H7 (cell line): ENCODE results near the gene PHKG1. TPM values are rescaled to one million over a fixed set of nuclear protein-coding genes. Genes with fewer than 3 reads are reported as not detected.
"Not testable (repeated sequence)": the region's sequence is repeated elsewhere in the genome, so short reads cannot be mapped to it uniquely, and the experiment has no call there.

Experiments used
- DNase-seq: peaks from one replicate; pipeline ENCODE4 v3.0.0; 2012
- H3K27me3 ChIP-seq: 2 replicates; pipeline ENCODE4 v1.6.0; 2011; ENCODE audit warnings: mild to moderate bottlenecking, low read length; ENCODE audit not compliant: control insufficient read depth, insufficient read depth
- H3K36me3 ChIP-seq: replicated peaks from 2 replicates; pipeline ENCODE4 v1.5.1; 2011; ENCODE audit warnings: low read length; ENCODE audit not compliant: control insufficient read depth, insufficient read depth
- H3K4me3 ChIP-seq: 2 replicates; pipeline ENCODE4 v1.5.1; 2011; ENCODE audit warnings: low read depth, mild to moderate bottlenecking, control low read depth, low read length, moderate library complexity; ENCODE audit not compliant: insufficient read depth
- total RNA-seq: library from RNA; depleted of rRNA; stranded (reverse); fragments of >200 nt; shearing (Covaris generic); gene quantifications from 2 replicates; pipeline ENCODE4 v1.2.3, GENCODE V29; 2014

PHKG1 gene
- total RNA-seq, 1 experiment from 2014 or later: 0.14 TPM

DNA sequence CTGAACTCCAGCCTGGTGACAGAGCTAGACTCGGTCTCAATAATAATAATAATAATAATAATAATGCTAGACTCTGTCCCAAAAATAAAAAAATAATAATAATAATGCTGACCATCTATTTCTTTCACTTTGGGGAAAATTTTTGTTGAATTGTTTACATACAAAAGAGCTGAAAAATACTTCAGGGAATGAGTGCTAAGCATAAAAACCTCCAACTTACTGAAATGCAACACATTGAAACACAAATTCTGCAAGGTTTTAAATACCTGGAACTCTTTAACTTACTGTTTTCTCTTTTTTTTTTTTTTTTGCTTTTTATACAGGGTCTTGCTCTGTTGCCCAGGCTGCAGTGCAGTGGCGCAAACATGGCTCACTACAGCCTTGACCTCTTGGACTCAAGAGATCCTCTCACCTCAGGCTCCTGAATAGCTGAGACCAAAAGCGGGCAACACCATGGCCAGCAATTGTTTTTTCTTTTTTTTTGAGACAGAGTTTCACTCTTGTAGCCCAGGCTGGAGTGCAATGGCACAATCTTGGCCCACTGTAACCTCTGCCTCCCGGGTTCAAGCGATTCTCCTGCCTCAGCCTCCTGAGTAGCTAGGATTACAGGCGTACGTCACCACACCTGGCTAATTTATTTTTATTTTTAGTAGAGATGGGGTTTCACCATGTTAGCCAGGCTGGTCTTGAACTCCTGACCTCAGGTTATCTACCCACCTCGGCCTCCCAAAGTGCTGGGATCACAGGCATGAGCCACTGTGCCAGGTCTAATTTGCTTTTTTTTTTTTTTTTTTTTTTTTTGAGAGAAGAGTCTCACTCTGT, 5.6 kb upstream of the PHKG1 start:
- not testable (repeated sequence) for H3K4me3 ChIP-seq, H3K36me3 ChIP-seq, H3K27me3 ChIP-seq, DNase-seq

DNA sequence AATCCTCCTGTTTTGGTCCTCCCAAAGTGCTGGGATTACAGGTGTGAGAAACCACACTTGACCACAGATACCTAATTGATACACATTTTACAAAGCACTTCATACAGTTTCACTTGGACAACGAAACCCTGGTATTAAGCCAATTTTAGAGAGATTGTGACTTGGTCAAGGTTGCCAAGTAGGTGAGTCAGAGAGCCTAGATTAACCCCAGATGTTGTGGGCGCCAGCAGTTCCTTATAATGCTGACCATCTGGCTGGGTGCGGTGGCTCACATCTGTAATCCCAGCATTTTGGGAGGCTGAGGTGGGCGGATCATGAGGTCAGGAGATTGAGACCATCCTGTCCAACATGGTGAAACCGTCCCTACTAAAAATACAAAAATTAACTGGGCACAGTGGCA, 4.9 kb upstream of the PHKG1 start:
- H3K27me3 ChIP-seq: no peaks in the 10 kb centered on the region
- DNase-seq: no peak

GRCh38 chr7:56092388-56092787, 364 bp downstream of the PHKG1 start:
- DNase-seq, H3K4me3 ChIP-seq, H3K36me3 ChIP-seq, H3K27me3 ChIP-seq: not testable (repeated sequence)

More for the DNA sequence above, 4.9 kb upstream of the PHKG1 start:
- H3K36me3 ChIP-seq: peaks cover 3% of the 10 kb centered on the region
- H3K4me3 ChIP-seq: no peak overlapping the region

DNA sequence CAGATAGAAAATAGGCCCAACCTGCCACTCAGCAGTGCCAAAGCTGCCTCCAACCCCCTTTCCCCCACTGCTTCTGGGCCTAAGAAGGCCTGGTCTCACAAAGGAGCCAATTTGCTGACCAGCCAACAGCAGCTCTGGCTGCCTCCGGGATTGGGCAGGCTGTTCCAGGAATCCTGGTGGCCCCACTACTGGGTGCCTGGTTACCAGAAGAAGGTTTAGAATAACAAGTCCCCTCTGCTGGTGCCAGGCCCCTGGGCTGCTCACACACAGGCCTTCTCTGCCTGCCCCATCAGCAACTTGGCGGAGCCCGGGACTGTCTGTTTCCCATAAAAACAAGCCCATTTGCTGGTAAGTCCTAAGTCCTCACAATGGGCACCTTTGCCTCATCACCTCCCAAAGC, 1.2 kb downstream of the PHKG1 start:
- H3K4me3 ChIP-seq: no peak overlapping the region
- DNase-seq: no peak
- no peaks in the 10 kb centered on the region for H3K36me3 ChIP-seq
- no peaks in the 10 kb centered on the region for H3K27me3 ChIP-seq

DNA sequence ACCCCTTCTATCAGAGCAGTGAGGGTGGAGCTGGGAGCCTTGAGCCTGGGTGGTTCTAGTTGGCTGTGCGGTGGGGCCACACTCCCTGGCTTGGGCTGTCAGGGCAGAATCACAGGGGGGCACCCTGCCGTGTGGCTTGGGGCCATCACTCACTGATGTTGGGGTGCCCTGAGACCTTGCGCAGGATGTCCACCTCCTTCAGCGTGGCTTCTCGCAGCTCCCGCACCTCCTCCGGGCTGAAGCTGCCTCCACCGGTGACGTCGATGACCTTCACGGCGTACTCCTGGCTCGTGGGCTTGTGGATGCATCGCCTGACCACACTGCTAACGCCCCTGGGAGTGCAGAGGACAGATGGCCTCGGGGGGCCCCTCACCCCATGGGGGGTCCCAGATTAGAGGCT, 5.3 kb downstream of the PHKG1 start:
- no peak overlapping the region for H3K4me3 ChIP-seq
- no peaks in the 10 kb centered on the region for H3K36me3 ChIP-seq
- H3K27me3 ChIP-seq: no peaks in the 10 kb centered on the region
- DNase-seq: peak; percentile 40

DNA sequence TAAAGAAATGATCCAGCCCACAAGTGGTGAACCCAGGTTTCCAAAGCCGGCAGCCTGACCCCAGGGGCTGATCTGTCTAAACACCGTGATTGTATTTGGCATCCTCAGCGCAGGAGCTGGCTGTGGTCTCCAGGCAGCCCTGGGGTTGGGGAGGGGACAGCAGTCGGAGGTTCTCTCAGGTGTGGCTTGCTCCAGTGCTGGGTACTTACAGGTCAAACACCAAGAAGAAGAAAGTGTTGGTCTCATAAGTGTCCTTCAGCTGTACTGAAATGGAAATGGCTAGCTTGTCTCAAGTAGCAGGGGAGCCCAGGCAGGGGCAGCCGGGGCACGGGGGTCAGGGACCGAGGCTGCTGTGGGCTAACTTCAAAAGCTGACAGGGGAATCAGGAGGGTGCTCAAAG, 6.0 kb downstream of the PHKG1 start:
- Histone ChIP-seq H3K36me3 (no peaks in the 10 kb centered on the region), H3K4me3 (no peak overlapping the region), H3K27me3 (no peaks in the 10 kb centered on the region)
- no peak for DNase-seq

DNA sequence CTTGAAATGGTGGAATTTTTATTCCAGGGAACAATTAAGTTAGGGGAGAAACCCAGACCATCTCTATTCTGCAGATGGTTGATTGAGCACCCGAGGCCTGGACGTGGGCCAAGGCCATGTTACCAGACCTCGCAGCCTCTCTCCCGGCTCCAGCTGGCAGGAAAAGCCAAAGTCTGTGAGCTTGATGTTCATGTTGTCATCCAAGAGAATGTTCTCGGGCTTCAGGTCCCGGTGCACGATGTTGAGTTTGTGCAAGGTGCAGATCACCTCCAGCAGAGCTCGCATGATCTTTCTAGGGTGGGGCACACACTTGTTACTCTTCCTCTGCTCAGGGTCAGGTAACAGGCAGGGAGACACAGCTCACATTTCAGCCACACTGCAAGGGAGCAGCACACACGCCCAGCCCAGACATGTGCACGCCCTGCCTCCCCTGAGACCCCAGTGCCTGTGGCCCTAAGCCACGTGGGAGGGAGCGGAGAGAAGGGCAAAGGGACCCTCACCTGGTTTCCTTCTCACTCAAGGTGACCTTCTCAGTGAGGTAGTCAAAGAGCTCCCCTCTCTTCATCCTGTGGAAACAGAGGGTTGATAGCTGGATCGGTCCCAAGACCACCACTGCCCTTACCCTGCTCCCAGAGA, 9.5 kb downstream of the PHKG1 start:
- H3K4me3 ChIP-seq: no peak overlapping the region
- no peaks in the 10 kb centered on the region for H3K27me3 ChIP-seq
- no peak for DNase-seq
- peaks cover 4% of the 10 kb centered on the region for H3K36me3 ChIP-seq

- no peaks in the 10 kb centered on the region for H3K27me3 ChIP-seq
- no peak overlapping the region for H3K4me3 ChIP-seq
- no peak for DNase-seq
- H3K36me3 ChIP-seq: peaks cover 7% of the 10 kb centered on the region
Measured at GRCh38 chr7:56081626-56082340, 11.0 kb downstream of the PHKG1 start.

DNA sequence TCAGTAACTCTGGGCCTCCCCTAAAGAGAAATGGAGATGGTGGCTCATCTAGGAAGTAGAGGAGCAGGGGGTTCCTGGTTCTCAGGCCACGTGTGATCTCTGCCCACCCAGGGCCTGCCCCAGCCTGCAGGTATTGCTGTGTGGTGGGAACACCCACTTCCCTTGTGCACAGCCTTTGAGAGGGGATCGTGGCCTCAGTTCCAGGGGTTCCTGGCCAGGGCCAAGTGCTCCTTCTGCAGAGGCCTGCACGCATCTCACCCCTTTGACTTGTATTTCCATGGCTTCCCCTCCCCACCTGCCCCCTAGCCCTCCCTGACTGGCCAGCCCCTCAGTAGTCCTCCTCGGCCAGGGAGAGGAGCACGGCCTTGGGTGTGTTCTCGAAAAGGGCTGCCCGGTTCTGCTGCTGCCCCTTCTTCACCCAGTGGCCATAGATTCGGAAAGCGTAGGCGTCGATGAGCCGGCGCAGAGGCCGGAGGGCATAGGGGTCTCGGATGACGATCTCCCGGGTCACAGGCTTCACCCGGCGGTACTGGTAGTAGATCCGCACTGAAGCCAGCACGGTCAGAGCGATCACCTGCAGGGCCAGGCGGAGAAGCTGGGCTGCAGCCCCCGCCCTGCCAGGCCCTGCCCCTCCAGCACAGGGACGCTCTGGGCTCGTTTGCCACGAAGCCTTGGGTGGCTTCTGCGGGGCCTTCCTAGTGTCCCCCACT, 11.9 kb downstream of the PHKG1 start:
- not testable (repeated sequence) for H3K36me3 ChIP-seq, H3K4me3 ChIP-seq, DNase-seq, H3K27me3 ChIP-seq

- Histone ChIP-seq H3K4me3 (no peak overlapping the region), H3K27me3 (no peaks in the 10 kb centered on the region), H3K36me3 (peaks cover 10% of the 10 kb centered on the region)
- DNase-seq: peak; percentile 73
Measured at GRCh38 chr7:56079450-56080185, 13.1 kb downstream of the PHKG1 start.

DNA sequence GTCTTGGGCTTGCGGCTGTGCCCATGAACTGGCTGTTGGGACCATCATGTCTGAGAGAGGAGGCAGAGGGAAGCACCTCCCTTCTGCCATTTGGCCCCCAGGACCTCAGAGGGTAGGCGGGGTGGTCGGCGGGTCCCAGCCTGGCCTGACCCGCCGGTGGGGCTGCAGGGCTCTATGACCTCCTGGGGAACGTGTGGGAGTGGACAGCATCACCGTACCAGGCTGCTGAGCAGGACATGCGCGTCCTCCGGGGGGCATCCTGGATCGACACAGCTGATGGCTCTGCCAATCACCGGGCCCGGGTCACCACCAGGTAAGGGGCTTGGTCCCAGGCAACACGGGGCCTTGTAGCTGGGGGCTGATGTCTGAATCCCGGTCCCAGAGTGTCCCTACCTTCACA, 14.6 kb downstream of the PHKG1 start:
- DNase-seq: peak; percentile 26
- H3K27me3 ChIP-seq: no peaks in the 10 kb centered on the region
- peaks cover 10% of the 10 kb centered on the region for H3K36me3 ChIP-seq
- no peak overlapping the region for H3K4me3 ChIP-seq

- no peak for DNase-seq
- H3K4me3 ChIP-seq: no peak overlapping the region
- H3K36me3 ChIP-seq: peaks cover 10% of the 10 kb centered on the region
- no peaks in the 10 kb centered on the region for H3K27me3 ChIP-seq
Measured at GRCh38 chr7:56077681-56078080, 15.1 kb downstream of the PHKG1 start.

GRCh38 chr7:56074371-56074791, 18.4 kb downstream of the PHKG1 start:
- H3K27me3 ChIP-seq: no peaks in the 10 kb centered on the region
- no peak overlapping the region for H3K4me3 ChIP-seq
- H3K36me3 ChIP-seq: peaks cover 14% of the 10 kb centered on the region
- peak; percentile 91 for DNase-seq

GRCh38 chr7:56066376-56066775, 26.4 kb downstream of the PHKG1 start:
- H3K27me3 ChIP-seq, H3K4me3 ChIP-seq, DNase-seq: not testable (repeated sequence)
- peaks cover 16% of the 10 kb centered on the region for H3K36me3 ChIP-seq
